ENCODE measurements around the gene RECK.

DNA sequence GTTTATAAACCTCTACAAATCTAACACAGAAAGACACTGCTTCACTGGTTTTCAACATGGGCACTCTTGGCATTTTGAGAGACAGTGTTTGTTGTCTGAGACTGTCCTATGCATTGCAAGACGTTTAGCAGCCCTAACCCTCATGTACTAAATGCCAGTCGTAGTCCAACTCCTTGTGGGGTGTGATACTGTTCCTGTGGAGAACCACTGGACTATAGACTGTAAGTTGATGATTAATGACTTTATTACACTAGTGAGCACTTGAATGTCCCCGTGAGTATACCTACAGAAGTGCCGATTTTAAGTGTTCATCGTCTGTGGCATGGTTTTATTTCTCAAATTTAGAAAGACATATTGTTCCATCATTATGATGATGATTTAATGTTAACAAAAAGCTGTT lies 46.2 kb downstream of the RECK start:
- no peak for TF ChIP-seq EZH2phosphoT487 (IDR thresholded peaks at IDR 0.05; ENCODE audit: insufficient read depth, low read depth)
- TF ChIP-seq EZH2 (IDR thresholded peaks at IDR 0.05; ENCODE audit: insufficient read depth, poor library complexity, severe bottlenecking): no peak
